GM10847 (cell line): ENCODE results near the gene RAB22A.

Source experiments
- POLR2A ChIP-seq: IDR thresholded peaks from 2 replicates; pipeline ENCODE4 v1.6.1; 2011; ENCODE audit not compliant: insufficient read length; ENCODE audit errors: extremely low read depth

Gene RAB22A

DNA sequence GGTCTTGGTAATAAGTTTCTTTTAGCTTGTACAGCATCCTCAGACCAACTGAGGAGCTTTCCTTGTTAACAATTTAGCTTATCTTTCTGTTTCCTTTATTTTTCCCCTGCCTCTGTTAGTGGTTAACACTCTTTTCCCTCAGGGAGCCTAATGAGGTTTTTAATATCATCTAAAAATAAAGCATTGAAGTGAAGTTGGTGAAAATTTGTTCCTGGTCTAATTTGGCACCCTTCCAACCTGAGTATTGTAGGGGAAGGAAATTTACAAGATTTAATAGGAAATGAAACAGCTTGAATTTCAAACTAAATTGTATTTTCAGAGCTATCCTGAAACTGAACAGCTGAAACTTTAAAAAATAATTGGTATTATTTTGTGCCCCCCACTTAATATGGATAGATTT is 51.4 kb downstream of the RAB22A start:
- TF ChIP-seq POLR2A = no peak

DNA sequence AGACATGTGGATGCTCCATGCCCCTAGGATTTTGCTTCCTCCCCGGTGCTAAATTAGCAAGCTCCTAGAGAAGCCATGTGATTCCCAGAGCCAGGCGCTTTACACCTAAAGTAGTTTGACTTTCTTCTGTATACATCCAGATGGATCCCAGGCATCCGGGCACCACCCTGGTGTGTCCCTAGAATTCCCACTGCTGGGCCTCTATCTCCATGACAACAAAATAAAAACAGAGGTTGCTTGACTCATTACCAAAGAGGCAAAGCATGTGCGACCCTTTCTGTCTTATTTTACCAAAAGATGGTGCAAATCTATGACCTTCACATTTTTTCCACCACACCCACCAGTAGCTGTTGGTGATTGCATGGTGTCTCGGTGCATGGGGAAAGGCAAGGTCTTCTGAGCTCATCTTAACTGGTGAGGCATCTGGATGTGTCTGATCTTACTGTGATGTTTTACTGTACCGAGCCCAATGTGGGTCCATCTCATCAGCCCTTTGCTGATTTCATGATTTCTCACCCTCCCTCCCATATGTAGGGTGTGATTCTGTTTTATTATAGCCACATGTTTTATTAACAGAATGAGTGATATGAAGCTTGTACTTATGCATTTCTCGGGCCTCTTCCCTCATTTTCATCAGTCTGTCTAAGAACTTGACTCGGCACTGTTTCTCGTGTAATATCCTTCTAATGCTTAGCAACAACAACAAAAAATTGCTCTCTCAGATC is 52.1 kb downstream of the RAB22A start:
- no peak for TF ChIP-seq POLR2A

DNA sequence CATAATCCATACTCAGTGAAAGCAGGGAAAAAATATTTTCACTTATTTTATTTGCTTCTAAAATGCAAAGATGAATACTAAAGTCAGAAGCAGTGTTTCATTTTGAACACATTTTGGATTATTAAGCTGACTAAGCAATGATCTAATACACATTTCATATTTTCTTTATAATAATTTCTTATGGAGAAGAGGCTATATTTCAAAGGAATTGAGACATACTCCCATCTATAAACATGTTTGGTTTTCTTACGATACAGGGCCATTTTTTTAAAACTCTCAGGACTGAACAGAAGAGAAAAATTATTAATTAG is 52.6 kb downstream of the RAB22A start:
- TF ChIP-seq POLR2A = no peak

DNA sequence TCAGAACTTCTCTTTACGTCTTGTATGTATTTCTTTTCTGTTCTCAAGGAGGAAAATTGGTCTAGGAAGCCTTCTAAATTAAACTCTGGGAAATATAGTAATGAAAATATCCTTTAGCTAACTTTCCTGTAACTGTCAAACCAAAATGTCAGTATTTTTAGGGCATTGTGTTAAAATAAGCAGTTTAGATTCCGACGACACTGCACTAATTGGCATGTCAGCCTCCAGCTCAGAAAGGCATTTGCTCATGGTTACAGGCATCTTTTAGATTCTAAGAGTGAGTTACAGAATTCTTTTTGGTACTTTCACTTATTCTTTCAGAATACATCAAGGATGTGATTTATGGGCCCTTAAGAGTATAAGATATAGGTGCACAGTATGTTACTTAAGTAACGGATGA is 53.5 kb downstream of the RAB22A start:
- TF ChIP-seq POLR2A = no peak

DNA sequence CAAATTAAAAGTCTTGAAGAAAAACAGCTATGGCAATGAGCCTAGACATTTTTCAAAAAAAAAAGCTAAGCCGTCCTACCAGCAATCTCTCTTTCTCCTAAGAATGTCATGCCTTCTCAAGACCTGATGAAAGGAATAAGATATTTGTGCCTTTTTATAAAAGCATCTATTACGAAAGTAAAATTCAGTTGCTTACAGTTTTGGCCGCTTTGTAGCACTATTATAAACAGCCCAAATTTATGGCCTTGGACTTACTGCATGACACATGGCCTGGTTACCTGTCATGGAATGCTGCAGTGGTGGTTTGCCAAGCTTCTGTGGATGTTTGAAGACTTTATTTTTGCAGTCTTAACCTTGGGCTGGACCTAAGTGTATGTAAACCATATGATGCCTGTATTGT is 57.4 kb downstream of the RAB22A start:
- TF ChIP-seq POLR2A = no peak

DNA sequence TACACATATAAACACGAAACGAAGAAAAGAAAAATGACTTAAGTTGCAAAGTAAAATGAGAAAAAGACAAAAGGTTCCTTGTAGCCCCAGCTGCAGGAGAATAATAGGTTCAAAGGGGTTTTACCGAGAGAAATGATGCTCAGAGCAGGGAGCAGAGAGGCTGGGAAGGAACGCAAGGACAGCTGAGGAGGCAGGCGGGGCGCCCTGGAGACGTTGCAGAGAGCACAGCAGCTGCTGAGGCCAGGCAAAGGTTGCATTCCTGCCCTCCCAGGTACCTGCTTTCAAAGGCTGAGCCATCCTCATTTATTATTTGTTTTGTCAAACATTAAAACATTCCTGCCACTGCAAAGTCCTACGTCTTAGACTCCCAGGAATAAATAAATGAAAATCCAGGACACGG is 63.3 kb downstream of the RAB22A start:
- no peak for TF ChIP-seq POLR2A

DNA sequence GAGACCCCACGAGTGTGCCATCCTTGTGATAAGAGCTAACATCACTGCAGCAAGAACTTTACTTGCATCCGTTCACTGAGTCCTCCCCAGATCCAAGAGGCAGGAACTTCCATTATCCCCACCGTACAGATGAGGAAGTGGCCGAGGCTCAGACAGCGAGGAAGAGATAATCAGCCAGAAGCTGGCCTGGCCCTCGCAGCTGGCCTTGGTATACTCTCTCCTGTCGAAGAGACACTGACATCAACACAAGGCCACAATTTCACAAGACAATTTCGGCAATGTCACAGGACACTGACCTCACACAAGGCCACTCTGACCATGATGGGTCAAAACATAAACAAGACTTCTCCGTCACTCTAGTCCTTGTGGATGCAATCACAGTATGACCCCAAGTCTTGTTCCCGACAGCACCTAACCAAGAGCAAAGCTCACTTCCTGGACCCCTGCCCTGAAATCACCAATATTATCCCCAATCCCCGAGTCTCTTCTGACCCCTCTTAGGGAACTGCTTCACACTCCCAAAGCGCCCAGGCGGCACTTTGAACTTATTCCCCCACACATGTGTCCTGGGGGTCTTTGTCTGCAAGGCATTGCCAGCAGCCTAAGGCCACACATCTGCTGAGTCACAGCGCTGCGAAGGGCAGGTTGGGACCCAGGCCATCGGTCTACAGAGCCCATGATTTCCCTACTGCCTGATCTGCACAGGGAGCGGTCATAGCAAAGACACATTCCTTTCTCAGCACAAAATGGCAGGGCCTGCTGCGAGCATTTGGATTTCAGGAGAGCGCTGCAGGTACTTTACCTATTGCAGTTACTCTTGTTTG is 64.7 kb downstream of the RAB22A start:
- no peak for TF ChIP-seq POLR2A

DNA sequence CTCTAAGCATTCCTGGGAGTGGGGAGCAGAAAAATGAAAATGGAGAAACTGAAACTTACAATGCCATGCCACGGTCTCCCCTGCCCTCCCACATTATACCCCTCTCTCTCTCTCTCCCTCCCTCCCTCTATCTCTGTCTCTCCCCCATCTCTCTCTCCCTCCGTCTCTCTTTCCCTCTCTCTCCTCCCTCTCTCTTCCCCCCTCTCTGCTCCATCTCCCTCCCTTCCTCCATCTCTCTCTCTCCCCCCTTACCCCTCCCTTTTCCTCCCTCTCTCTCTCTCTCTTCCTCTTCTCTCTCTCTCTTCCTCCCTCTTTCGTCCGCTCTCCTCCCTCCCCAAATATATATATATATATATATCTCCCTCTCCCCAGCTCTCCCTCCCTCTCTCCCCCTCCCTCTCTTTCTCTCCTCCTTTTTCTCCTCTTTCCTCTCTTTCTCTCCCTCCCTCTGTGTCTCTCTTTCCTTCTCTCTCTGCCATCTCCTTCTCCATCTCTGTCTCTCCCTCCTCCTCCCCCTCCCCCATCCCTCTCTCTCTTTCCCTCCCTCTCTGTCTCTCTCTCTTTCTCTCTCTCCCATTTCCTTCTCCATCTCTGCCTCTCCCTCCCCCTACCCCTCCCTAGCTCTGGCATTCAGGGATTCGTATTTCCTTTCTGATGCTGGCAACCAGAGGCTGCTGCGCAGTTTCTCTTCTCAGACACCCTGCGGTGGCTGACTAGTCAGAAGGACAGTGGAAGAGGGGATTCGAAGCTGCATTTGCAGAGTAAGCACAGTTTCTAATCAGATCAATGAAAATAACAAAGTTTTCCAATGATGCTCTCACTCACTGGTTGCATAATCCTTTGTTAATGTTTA is 65.6 kb downstream of the RAB22A start:
- no peak for TF ChIP-seq POLR2A

DNA sequence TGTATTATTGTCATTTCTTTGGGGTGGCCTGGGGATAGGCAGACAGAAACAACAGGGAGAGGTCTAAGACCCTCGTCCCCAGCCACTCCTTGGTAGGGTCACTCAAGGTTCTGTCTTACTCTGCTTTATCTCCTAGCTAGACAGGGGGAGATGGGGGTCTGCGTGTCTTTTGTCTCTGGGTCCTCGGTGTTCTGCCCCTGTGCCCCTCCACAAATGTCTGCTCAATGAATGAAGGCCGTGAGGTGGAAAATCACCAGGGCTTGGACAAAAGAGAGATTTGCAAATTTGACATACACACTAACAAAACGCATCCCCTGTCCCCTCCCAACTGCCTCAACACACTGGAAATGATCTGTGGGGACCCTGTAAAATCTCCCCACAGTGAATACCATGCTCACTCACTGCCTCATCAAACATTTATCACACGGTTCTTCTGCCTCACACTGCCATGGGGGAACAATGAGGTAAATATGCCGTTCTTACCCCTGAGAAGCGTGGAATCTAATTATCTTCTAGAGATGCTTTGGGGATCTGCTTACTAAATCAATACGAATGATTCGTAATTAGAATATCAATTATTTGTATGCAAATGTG is 66.3 kb downstream of the RAB22A start:
- no peak for TF ChIP-seq POLR2A

DNA sequence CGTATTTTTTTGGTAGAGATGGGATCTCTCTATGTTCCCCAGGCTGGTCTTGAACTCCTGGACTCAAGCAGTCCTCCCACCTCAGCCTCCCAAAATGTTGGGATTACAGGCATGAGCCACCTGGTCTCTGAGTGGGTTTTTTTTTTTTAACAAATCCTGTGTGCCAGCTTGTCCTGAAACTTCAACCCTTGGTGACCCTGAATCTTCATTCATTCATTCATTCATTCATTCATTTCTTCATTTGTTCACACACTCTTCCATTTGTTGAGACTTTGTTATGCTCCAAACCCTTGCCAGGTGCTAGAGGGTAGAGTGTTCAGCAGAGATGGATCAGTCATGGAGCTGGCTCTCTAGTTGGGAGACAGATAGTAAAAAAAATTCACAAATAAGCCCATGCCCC is 67.5 kb downstream of the RAB22A start:
- TF ChIP-seq POLR2A = no peak

DNA sequence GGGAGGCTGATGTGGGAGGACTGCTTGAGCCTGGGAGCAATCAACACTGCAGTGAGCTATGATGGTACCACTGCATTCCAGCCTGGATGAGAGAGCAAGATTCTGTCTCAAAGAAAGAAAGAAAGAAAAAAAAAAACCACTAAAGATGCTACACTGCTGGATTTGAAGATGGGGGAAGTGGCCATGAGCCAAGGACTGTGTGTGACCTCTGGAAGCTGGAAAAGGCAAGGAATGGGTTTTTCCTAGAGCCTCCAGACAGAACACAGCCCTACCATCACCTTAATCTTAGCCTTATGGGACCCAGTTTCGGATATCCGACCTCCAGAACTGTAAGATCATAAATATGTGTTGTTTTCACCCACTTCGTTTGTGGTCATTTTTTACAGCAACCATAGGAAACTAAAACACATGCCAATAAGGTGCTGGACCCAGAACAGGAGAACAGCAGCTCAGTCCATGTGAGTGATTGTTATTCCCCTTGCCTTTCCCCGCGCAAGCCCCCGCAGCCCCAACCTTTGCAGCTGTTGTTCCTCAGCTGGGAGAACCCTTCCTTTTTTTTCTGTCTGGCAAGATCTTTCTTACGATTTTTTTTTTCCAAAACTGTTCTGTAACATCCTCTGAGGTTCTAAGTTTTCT is 68.4 kb downstream of the RAB22A start:
- no peak for TF ChIP-seq POLR2A

DNA sequence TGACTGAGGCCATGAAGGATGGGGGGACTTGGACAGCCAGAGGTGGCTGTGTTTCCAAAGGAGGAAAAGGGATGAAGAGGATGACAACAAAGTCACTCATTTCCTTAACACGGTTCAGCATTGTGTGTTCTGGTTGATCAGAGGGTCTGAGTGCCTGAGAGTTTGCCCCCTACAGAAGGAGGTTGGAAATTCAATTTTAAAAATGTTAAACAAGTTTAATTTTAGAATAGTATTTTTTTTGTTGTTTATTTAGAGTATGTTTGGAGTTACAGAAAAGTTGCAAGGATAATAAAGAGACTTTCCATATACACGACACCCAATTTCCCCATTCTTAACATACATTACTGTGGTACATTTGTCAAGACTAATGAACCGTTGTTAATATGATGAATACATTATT is 69.2 kb downstream of the RAB22A start:
- no peak for TF ChIP-seq POLR2A

DNA sequence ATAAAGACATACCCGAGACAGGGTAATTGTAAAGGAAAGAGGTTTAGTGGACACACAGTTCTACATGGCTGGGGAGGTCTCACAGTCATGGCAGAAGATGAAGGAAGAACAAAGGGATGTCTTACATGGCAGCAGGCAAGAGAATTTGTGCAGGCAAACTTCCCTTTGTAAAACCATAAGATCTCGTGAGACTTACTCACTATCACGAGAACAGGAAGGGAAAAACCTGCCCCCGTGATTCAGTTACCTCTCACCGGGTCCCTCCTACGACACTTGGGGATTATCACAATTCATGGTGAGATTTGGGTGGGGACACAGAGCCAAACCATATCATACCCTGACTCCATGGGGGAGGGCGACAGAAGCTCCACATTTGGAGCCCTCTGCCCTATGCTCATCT is 72.1 kb downstream of the RAB22A start:
- no peak for TF ChIP-seq POLR2A

DNA sequence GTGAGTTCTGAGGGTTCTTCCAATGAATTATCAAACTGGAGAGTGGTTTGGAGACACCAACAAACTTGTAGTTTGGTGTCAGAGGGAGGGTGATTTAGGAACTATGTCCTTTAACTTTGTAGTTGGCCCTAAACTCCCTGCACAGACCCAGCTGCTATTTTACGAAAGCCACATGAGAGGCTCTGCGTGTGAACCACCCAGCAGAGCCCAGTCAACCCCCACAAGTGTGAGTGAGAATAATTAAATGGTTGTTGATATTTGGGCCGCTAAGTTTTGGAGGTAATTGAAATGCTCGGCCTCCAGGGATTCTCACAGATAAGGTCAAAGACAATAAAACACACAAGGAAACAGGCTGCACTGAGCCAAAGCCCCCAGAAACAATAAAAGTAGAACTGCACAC is 72.6 kb downstream of the RAB22A start:
- TF ChIP-seq POLR2A = no peak

DNA sequence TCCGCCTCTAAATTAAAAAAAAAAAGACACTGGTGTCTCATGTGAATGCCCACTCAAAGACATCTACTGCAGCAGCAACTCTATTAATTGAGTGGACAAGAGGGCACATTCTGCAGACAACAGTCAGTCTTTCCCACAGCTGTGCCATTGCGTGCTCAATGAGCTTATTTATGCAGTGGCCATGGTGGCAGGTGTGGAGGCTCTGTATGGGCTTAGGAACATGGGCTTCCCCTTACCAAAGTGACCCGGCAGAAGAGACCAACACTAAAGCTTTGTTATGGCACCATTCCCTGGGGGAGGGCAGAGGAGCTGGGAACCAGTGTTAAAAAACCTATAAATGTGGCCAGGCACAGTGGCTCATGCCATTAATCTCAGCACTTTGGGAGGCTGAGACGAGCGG is 75.3 kb downstream of the RAB22A start:
- TF ChIP-seq POLR2A = no peak
